ENCODE data around the gene FAM47E. TPM values are rescaled to one million over a fixed set of nuclear protein-coding genes. Genes with fewer than 3 reads are reported as not detected.

The FAM47E gene, protein sequence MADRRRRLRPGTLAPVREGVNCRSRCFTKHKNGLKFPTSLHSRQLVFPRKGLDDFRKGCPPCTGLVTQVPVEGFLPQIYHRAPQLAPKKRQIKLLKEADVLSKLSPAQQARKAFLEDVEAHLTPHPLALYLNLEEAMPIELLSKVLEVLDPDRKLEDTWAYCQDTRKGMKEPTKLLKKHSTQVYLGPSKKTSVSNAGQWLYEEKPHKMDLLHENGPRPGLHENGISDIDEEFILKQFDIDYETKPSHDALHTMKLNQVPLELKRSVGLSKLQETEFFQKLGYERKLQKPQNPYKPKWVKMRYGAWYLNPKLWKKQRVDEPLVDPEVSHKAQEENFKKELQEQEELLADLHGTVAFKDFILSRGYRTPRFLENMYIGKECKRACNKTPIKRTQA
- 0.59 and 1.2 TPM in 2 replicates for total RNA-seq

DNA sequence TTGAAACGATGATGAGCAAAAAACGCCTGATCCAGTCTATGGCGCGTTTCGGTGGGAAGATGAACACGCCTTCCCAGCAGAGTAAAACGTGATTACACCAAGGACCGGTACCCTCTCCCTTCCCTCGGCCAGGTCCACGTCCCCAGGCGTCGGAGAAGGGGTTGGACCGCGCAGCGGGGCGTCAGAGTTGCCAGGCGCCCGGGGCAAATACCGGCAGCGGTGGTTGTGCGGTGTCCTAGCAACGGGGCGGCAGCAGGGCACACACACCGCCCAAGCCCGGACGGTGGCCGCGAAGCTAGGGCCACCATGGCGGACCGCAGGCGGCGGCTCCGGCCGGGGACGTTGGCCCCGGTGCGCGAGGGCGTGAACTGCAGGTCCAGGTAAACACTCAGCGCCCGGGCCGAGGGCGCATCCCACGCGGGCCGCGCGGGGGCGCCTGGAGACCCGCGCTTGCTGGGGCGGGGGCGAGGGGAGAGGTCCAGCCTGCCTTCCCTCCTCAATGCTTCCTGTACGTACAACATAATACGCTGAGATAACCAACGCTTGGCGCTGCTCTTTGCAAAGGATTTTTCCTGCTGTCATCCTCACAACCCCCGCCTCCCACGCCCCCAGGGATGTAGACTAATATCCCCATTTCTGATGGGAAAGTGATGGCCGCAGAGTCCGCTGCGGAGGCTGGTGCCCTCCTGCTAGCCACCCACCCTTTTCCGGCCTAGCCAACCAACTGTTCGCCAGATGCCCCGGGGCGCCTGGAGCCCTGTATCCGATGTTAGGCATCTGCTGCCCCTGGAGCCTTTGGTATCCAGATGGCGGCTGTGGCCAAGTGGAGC lies at the start of gene FAM47E:
Gene FAM47E (plus strand): TSS at position 281 of the 830 bp plus-strand sequence. CDS start 26 bp downstream, at position 307.

DNA sequence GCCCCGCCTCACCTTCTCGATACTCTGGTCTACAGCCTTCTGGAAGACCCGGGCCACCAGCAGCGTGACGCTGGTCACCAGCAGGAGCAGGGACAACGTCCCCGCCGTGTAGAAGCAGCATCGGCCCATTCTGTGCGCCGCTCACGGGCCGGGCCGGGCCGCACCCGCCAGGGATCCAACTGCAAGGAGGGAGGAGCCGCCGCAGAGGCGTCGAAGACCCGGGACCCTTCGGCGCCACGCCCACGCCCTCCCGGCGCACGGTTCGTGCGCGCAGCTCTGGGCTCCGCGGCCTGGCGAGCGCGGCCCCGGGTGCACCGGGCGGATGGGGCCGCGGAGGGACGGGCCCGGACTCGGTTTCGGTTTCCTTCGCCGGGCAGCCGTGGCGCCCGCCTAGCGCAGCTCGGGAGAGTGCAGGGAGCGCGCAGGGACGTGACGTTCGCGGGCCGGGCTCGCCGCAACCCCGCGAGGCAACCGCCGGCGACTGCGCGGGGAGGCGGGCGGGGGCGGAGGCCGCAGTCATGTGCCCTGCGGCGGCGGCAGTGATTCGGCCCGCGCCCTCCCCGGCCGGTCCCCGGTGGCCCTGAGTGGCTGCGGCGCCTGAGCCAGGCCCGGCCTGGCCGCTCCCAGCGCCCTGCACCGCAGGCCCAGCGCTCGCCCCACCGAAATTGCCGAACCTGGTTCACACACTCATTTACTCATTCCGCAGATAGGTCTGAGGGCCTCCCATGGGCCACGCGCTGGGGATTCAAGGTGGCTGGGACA lies 37.9 kb upstream of the FAM47E start, which contains the start of gene SCARB2:
Gene SCARB2 (minus strand): TSS at position 410 of the 762 bp plus-strand sequence. CDS start 281 bp downstream, at position 129.

DNA sequence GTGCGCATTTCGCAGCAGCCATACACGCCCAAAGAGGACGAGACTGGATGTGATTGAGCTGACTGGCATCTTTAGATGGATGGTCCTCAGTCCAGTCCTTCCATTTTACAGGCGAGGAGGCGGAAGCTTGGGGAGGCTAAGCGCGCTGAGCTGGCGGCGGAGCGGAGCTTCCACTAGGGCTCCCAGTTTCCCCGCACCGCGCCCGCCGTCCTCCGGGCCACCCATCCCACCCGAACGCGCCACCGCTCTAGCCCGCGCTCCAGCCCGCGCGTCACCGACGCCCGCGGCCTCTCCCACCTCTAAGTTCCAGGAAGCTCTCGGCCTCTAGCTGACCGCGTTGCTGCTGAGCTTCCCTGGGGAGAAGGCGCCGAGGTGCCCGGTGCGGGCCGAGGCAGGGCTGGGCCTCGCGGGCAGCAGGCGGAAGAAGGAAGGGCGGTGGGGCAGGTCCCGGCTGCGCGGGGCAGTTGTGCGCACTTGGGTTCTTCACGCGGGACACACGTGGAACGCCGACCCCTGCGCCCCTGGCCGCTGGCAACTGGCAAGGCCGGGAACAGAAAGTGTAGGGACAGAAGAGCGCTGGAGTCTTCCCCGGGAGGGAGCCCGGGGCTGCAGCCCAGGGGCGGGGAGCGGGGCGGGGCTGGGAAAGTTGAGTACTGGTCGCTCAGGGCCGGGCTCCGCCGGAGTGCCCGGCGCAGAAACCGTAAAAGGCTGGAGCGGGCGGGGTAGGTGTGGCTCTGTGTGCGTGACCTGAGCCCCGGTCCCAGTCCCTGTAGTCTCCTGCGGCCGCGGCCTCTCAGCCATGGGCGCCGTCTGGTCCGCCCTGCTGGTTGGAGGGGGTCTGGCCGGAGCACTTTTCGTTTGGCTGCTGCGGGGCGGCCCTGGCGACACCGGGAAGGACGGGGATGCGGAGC lies 54.7 kb downstream of the FAM47E start, which contains the start of gene STBD1:
Gene STBD1 (plus strand): TSS at position 763 of the 911 bp plus-strand sequence. CDS start 37 bp downstream, at position 800.

Other genes starting within 250 kb of the FAM47E start
- gene CXCL9, start 244.2 kb upstream of the FAM47E start, total RNA-seq: not detected in 2 replicates
- not detected in 2 replicates for gene CXCL10, start 228.2 kb upstream of the FAM47E start, total RNA-seq
- gene CXCL11, start 215.7 kb upstream of the FAM47E start, total RNA-seq: not detected in 2 replicates
- not detected in 2 replicates for gene ART3, start 177.0 kb upstream of the FAM47E start, total RNA-seq
- gene NUP54, start 103.3 kb upstream of the FAM47E start, total RNA-seq: 40.3 and 47.8 TPM in 2 replicates
- gene SCARB2, start 37.9 kb upstream of the FAM47E start, total RNA-seq: 400 and 412 TPM in 2 replicates
- 9.8 and 11.1 TPM in 2 replicates for gene STBD1, start 55.0 kb downstream of the FAM47E start, total RNA-seq
- 0.59 and 1.2 TPM in 2 replicates for gene CCDC158, start 169.4 kb downstream of the FAM47E start, total RNA-seq
- 12.6 and 13.7 TPM in 2 replicates for gene SHROOM3, start 183.5 kb downstream of the FAM47E start, total RNA-seq

All from smooth muscle cell of the pulmonary artery (primary cell).